ENCODE results near the gene KCNE4.

The KCNE4 gene

DNA sequence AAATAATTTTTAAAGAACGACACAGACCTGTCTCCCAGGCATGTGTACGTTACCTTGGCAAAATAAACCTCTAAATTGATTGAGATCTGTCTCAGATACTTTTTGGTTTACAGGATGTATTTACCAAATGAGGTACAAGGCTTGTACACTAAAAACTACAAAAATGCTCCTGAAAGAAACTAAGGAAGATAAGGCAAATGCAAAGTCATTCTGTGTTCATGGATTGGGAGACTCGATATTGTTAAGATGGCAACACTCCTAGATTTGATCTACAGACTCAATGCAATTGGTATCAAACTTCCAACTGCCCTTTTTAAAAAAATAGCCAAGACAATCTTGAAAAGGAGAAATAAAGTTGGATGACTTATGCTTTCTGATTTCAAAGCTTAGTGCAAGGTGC, 11.5 kb upstream of the KCNE4 start:
- no peak for DNase-seq (ENCODE audit: low read depth in 1 of 2, low spot score in 1 of 2)

DNA sequence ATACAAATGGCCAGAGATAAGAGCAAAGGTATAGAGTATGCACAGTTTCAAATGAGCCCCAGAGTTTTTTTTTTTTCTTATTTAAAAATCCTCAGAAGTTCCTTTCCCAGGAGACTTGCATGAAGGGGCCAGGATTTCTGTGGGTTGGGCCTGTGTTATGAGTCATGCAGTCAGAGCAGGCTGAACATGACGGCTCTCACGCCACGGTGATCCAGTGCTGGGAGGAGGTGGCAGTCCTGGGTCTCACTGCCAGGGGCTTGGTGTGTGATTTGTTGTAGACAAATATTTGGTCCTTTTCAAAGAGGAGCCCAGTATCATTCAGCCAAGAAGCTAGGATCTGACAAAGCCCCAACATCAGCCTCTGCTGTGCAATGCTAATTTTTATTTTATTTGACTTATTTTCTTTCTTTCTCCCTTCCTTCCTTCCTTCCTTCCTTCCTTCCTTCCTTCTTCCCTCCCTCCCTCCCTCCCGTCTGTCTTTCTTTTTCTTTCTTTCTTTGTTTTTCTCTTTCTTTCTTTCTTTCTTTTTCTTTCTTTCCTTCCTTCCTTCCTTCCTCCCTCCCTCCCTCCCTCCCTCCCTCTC, 10.4 kb upstream of the KCNE4 start:
- DNase-seq (ENCODE audit: low read depth in 1 of 2, low spot score in 1 of 2): no peak

DNA sequence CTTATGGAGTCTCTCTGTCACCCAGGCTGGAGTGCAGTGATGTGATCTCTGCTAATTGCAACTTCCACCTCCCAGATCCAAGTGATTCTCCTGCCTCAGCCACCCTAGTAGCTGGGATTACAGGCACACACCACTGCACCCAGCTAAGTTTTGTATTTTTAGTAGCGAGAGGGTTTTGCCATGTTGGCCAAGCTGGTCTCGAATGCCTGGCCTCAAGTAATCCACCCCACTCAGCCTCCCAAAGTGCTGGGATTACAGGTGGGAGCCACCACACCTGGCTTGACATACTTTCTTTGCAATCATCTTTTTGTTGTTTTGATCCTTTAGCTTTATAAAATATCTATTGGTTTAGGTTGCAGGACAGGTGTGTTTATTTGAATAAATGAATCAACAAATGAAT, 9.7 kb upstream of the KCNE4 start:
- no peak for DNase-seq (ENCODE audit: low read depth in 1 of 2, low spot score in 1 of 2)

DNA sequence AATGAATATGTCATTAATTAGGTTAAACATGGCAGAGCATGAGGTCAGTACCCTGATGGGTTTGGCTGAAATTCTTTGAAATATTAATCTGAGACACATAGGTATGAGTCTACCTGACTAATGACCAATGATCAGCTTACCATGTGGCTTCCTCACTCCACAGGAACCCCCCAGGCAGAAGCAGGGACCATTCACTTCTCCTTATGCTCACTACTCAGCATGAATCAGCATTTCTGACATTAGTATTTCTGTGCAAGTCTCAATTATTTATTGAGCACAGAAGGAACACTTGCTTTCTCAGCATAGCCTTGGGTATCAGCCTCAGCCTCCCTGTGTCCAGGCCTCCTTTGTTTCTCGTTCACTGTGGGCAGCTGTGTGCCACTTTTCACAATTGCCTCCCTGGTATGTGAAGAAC, 9.3 kb upstream of the KCNE4 start:
- DNase-seq (ENCODE audit: low read depth in 1 of 2, low spot score in 1 of 2): no peak

DNA sequence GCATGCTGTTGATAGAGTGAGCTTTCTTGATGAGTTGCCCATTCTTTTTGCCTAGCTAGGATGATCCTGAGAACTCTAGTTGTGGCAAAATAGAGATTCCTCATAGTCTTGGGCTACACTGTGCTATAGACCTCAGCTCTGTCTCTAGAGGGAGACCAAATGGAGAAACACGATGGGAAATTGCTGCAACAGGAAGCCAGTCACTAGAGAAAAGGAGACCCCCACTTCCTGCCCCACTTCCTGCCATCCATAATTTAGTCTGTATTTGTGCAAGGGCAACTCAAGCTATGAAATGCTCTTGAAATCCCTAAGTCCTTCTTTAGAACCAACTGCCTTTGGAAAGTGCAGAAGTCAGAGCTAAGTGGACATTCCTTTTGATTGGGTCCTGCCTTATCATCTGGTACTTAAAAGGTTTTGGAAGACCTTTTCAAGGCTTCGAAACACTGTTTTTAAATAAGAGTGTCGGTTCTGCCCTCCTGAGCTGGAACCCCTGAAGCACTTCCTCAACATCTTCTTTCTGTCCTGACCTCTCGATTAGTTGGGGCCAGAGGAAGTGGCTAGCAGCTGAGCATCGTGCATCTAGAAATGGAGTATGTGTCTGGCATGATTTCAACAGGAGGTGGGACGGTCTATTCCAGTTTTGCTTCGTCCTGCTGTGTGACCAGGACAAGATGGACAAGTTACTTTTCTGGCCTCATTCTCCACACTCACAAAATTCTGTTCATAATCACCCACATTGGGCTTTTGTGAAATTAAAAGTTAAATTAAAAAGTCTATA, 8.6 kb upstream of the KCNE4 start:
- DNase-seq (ENCODE audit: low read depth in 1 of 2, low spot score in 1 of 2): no peak

DNA sequence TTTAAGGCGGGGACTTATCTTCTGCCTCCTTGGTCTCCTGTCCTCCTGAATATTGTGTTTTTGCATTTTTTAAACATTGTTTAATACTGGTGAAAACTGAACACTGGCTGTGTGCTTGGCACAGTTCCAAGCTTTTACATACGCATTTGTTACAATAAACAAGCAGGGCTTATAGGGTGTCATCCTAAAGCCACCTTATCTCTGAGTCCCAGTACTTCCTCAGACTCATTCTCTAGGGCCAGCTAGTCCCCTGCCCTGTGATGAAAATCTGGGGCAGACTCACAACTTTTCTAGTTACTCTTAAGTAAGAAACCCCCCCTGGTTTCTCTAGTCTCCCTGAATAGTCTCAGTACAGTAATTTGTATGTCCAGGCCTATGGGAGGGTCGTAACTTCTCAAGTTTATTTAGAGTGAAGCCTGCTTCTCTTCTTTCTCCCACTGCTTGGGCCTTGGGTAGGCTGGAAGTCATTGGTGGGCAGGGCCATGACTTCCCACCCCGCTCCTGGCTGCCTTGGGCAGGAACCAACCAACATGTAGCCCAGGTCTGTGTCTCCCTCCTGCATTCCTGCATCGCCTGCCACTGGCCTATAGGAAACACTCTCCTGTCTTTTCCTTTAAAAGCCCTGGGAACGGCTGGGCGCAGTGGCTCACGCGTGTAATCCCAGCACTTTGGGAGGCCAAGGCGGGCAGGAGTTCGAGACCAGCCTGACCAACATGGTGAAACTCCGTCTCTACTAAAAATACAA, 7.7 kb upstream of the KCNE4 start:
- DNase-seq (ENCODE audit: low read depth in 1 of 2, low spot score in 1 of 2): no peak

DNA sequence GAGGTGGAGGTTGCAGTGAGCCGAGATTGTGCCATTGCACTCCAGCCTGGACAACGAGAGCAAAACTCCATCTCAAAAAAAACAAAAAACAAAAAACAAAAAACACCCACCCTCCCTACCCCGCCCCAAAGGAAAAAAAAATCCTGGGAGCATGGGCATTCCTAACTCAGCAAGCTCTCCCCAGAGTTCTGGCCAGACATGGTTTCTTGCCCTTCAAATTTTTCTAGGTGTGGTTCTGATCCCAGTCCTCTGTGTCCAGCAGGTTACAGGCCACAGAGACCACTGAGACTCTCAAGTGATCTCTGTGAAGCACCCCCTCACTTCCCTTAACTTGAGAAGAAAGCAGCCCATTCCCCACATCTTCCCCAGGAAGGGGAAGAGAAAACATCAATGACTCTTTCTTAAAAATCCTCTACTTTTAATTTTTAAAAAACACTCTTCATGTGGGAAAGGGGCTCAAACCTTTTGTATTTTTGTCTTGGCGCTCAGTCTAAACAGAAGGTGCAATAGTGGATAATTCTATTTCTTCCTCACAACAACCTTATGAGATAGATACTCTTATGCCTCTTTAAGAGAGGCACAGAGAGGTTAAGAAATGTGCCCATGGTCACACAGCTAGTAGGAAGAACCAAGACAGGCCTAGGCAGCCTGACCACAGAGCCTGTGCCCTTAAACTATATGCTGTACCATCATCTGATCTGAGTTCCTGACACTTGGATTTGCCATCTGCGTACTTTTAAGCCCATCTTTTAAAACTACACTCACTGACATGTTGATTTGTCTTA, 6.9 kb upstream of the KCNE4 start:
- no peak for DNase-seq (ENCODE audit: low read depth in 1 of 2, low spot score in 1 of 2)

DNA sequence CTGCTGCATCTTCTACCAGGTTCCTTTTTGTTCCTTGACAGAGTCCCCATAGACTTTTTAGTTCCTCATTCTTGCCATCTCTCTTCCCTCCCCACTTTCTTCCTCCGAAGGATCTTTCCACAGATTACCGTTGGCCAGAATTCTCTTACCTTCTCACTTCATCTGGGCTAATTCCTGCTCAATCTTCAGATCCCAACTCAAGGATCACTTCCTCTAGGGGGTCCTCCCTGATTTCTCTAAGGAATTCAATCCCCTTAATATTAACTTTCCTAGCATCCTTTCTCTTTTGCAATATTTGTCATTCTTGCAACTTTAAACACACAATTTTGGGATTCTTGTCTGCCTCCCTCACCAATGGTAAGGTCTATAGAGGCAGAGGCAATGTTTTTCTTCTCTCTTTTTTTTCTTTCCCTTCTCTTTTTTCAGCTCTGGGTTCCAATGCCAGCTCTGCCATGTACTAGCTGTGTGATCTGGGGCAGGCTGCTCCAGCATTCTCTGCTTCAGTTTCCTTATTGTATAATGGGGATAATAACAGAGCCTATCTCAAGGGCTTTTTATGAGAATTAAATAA, 5.4 kb upstream of the KCNE4 start:
- DNase-seq (ENCODE audit: low read depth in 1 of 2, low spot score in 1 of 2): no peak

DNA sequence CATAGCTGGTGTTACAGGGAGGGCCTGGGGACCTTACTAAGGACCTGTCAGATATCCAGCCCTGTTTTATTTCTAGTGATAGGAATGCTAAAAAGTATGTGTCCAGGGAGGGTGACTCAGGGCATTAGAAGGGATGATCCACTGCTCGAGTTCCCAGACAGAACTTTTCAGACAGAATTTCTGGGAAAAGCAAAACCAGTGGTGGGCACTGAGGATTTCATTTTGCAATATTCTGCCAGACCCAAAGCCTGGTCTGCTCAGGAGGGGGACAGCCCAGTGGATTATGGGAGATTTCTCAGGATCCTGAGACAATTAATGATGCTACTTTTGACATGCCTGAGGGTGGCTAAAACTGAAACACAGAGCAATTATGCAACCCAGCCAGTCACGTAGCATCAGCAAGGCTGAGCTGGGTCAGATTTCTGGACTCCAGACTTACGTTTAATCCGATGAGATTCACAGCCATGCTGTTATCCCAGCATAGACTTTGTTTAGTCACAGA, 4.7 kb upstream of the KCNE4 start:
- no peak for DNase-seq (ENCODE audit: low read depth in 1 of 2, low spot score in 1 of 2)

DNA sequence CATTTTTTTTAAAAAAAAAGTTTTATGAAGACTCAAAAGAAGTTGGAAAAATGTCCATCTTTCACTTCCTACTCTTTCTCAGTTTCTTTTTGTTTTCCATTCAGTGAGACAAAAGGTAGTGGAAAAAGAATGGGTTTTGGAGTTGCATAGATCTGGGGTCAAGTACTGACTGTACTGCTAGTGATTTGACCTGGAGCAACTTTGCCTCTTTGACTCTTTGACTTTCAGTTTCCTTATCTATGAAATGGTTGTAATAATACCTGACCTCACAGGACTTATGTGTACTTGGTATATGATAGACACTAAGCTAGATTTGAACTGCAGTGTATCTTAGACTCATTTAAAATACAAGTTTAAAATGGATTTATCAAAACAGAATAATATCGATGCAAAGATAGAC, 3.5 kb upstream of the KCNE4 start:
- no peak for DNase-seq (ENCODE audit: low read depth in 1 of 2, low spot score in 1 of 2)

DNA sequence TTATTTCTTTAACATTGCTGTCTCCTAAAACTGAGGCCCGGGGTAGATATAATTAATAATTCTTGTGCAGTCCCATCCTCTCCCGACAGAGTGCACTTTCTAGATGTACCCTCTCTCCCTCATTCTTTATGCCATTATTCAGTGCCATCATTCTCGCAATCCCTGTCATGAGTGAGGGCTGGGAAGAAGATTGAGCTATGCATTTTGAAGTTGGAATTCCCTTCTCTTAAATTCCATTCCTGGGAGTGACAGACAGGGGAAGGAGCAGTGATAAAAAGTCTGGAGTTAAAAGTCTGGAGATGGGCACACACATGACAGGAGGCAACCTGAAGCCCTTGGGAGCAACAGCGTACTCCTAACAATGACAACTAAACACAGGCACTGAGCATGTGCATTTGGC, 2.6 kb upstream of the KCNE4 start:
- DNase-seq (ENCODE audit: low read depth in 1 of 2, low spot score in 1 of 2): no peak

DNA sequence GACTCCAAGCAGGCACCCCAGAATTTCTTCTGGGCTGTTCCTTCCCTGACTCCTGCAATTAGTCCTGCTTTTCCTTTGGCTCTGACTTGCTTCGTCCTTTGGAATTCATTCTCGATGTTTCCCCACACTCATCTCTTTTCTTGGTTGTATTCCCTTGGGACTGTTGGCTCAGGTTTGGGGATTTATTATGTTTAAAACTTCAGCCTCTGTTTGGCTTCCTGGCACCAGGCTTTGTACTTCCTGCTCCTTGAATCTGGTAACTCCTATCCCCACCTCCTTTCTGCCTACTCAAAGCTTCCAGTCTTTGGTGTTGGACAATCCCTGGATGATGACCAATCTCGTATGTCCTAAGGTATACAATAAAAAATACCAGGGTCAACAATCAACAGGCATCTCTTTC, 1.8 kb upstream of the KCNE4 start:
- no peak for DNase-seq (ENCODE audit: low read depth in 1 of 2, low spot score in 1 of 2)

DNA sequence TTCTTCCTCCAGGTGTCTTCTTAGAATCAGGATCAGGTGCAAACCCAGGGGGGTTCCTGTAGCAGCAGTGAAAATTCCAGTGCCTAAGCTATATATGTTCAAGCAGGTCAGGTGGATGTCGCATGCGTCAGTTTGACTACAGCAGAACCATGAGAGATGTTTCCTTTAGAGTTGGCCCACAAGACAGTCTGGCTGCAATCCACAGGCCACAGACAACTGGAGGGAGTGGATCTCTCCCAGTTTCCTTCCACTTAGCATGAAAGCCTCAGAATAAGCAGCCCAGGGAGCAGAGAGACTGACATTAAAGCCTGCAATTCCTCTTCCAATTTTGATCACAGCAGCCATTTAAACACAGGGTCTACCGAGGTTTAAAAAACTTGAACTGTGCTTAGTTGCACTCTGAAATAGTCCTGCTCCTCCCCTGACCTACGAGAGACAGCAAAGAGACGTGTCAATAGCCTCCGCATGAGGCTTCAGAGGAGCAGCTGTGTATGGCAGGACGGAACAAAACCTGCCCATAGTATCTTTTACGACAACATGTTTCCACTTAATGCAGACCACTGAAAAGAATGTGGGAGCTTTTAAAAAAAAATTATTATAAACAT, 988 bp upstream of the KCNE4 start:
- DNase-seq (ENCODE audit: low read depth in 1 of 2, low spot score in 1 of 2): no peak

DNA sequence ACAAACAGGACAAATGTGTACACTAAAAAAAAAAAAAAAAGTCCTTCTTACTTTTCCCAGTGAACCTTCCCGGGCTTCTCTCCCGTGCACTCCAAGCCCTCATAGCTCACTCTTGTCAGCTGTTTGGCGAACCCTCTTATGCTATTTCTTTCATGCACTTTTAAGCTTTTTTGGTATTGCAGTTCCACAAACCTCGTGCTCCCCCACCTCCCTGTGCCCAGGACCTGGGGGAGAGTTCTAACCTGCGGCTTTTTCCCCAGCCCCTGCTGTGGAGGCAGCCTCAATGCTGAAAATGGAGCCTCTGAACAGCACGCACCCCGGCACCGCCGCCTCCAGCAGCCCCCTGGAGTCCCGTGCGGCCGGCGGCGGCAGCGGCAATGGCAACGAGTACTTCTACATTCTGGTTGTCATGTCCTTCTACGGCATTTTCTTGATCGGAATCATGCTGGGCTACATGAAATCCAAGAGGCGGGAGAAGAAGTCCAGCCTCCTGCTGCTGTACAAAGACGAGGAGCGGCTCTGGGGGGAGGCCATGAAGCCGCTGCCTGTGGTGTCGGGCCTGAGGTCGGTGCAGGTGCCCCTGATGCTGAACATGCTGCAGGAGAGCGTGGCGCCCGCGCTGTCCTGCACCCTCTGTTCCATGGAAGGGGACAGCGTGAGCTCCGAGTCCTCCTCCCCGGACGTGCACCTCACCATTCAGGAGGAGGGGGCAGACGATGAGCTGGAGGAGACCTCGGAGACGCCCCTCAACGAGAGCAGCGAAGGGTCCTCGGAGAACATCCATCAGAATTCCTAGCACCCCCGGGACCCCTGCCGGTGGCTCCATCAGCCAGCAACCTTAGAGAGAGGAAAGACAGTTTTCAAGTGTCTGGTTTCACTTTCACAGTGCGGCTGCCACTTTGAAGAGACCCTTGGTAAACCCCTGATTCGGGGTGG, 826 bp downstream of the KCNE4 start:
- no peak for DNase-seq (ENCODE audit: low read depth in 1 of 2, low spot score in 1 of 2)

DNA sequence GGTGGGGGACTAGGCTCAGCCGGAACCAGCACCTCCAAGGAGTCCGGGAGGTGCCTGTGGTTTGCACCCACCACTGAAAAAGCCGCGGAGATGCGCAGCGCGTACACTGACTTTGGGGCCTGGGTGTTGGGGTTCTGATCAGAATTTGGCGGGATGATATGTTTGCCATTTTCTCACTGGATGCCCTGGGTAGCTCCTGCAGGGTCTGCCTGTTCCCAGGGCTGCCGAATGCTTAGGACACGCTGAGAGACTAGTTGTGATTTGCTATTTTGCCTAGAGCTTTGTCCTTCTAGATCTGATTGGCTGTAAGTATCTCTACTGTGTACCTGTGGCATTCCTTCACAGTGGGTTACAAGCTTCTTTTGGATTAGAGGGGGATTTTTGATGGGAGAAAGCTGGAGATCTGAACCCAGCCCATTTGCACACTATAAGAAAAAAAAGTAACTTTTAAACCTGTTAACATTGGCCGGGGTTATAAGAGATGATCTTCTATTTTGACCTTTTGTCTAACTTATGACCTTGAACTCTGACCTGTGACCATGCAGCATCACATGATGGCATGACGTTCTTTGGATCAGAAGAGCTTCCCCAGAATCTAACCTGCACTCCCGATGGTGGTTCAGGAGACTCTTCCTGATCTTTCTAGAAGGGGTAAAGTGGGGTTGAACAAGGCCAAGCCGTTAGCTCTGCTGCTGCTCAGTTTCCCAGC, 1.6 kb downstream of the KCNE4 start:
- no peak for DNase-seq (ENCODE audit: low read depth in 1 of 2, low spot score in 1 of 2)

DNA sequence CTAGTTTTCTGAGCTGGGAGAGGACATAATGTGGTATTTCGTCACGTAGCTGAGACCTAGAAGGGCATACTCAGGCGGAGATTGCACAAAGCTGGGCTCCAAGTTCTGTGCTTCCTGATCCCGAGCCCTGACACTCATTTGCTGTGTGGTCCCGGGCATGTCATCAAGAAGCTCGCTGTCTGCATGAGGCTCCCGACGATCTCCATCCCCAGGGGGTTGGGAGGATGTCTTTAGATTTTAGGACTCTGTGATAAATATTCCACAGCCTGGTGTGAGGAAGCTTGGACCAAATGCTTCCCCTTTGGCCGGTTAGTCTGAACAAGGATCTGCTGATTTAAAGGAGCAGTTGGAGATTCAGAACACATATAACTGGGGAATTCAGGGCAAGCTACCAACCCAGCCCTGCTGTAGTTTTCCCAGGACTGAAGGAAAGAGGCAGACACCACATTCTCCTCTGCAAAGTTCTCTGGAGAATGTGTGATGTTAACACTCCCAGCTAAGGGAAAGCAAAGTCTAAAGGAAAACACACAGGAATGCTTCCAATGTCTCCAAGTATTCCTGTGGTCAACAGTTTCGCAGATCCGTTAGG, 2.3 kb downstream of the KCNE4 start:
- DNase-seq (ENCODE audit: low read depth in 1 of 2, low spot score in 1 of 2): no peak

DNA sequence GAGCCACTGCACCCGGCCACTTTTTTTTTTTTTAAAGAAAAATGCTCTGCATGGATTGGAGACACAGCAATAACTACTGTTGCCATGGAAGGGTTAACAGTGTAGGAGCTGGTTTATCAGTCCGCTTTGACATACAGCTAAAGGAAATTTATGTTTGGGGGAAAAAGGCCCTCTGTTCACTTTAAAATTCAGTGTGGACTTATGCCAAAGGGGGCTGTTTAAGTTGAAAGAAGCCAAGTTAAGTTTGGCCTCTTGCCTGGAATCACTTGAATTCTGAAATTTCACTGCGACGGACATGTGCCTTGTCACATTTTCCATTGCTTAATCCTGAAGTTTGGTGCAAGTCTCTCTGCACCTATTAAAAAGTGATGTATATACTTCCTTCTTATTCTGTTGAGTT, 3.1 kb downstream of the KCNE4 start:
- DNase-seq (ENCODE audit: low read depth in 1 of 2, low spot score in 1 of 2): no peak

DNA sequence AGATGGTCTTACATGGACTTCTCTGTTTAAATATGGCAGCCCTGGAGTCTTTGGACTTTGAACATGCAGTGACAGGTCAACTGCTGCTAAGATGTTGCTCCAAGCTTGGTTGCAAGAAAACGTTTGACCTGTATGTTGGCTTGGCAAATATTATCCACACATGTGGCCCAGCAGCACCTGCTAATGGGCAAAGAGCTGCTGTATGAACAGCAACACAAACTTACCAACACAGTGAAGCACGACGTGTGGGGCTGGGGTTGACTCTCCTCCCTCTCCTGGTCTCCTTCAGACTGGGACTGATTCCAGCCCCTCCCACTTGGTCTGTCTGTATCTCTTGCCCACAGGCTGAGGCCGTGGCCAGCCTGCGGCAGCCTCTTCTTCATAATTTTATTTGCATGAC, 3.8 kb downstream of the KCNE4 start:
- no peak for DNase-seq (ENCODE audit: low read depth in 1 of 2, low spot score in 1 of 2)

Measured in activated T-helper 1 cell treated with anti-CD3 and anti-CD28 coated beads, Interleukin-2, amount 50 U/mL, for 16 hours (primary cell).